ENCODE results near the gene RYR2.
"Not testable (repeated sequence)": the region's sequence is repeated elsewhere in the genome, so short reads cannot be mapped to it uniquely, and the experiment has no call there.

The RYR2 gene

DNA sequence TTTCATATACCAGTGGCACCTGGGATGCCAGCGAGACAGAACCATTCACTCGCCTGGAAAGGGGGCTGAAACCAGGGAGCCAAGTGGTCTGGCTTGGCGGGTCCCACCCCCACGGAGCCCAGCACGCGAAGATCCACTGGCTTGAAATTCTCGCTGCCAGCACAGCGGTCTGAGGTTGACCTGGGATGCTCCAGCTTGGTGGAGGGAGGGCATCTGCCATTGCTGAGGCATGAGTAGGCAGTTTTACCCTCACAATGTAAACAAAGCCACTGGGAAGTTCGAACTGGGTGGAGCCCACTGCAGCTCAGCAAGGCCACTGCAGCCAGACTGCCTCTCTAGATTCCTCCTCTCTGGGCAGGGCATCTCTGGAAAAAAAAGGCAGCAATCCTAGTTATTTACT, 778.6 kb downstream of the RYR2 start:
- DNase-seq: not testable (repeated sequence)

DNA sequence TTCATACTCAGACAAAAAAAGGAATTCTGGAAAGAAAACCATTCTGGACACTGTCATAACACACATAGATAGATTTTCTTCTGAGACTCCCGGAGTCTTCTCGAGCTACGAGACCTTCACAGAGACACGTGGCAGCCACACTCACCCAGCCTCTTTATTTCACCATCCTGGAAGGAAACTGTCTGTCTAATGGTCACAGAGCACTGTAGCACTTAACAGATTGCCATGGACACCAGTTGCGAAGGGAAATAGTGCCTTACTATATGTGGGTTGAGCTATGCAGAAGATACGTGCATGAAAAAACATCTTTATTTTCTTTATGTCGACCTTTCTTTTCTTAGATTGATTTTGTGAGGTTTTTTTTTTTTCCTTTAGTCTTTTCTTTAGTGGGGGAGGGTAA, 790.9 kb downstream of the RYR2 start:
- no peak for DNase-seq

DNA sequence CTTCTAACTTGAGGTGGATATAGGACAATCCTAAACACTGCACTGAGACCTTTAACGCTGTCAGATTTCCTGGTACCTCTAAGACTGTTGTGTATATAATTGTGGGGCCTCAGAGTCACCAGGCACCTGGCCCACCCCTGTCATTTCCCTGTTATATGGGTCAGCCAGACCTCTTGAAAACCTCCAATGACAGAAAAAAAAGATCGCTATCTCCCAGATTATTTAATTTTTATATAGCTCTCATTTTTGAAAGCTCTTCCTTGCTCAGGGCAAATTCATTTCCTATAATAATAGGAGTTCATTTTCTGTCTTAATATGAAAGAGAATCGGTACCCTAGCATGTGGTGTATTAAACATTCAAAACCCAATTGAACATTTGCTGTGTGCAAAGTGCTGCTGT, 792.1 kb downstream of the RYR2 start:
- DNase-seq: no peak

GRCh38 chr1:237834461-237834860, 792.5 kb downstream of the RYR2 start:
- no peak for DNase-seq

DNA sequence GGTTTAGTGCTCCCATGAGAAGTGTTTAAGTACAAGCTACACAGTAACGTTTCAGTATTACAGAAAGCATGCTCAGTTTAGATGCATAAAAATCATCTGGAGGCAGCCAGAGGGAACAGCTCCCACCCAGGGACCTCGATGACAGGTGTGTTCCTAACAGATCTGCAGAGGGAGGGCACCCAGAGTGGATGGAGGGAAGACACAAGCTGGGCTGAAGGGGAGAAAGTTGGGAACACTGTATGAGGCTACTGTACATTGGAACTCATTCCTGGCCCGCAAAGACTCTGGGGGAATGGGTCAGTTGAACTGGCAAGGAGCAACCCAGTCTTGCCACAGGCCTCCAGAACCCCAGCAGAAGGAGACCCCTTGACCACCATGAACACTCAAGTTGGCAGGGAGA, 796.3 kb downstream of the RYR2 start:
- no peak for DNase-seq

- no peak for DNase-seq
Observed at GRCh38 chr1:237838904-237839534, 797.0 kb downstream of the RYR2 start.

- no peak for DNase-seq
Observed at GRCh38 chr1:237841485-237841884, 799.5 kb downstream of the RYR2 start.

DNA sequence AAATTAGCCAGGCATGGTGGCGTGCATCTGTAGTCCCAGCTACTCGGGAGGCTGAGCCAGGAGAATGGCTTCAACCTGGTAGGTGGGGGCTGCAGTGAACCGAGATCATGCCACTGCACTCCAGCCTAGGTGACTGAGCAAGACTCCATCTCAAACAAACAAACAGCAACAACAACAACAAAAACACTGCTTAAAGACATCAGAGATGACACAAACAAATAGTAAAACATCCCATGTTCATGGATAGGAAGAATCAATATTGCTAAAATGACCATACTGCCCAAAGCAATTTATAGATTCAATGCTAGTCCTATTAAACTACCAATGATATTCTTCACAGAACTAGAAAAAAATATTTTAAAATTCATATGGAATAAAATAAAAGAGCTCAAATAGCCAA, 801.5 kb downstream of the RYR2 start:
- DNase-seq: not testable (repeated sequence)

DNA sequence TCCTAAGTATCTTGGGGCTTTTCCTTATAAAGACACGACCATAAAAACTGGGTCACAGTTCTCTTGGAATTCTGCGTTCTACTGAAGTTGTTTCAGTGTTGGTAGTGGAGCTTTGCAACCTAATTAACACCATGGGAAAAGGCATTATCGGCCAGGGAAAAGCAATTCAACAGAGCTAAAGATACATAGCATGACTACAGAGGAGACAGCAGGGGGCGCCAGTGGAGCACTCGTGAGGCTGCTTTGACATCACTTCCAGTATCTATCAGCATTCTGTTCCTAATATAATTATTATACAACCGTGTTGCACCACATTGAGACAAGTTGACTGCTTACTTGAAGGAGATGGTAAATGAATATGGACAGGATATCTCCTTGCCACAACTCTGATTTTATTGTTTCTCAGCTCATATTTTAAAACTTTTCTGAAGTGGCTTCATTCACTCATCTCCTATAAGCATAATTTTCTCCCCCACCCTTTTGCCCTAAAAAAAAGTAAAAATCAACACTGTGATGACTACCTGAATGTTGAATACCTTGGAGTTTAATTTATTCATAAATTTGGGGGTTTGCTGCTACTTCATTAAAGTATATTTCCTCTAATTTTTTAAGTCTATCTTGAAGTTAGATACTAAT, 809.3 kb downstream of the RYR2 start:
- DNase-seq: peak in 1 of 2 donors; percentile 42

DNA sequence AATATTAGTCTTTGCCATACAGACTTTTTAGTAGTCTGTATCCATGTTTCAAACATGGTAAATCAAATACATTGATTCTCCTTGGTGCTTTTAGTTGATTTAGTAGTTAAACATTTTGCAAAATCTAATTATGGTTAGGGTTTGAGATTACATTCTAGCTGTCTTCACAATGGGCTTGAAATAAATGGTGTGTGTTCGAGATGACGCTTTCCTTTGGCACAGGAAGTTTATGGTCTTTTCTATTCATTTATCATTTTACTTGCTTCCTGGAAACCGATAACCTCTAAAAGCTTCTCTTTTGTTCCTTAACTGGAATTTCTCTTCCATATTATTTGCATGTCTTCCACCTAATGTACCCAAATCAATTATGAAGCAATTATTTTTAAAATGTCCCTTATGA, 810.4 kb downstream of the RYR2 start:
- DNase-seq: no peak

GRCh38 chr1:237857455-237857854, 815.5 kb downstream of the RYR2 start:
- DNase-seq: no peak

DNA sequence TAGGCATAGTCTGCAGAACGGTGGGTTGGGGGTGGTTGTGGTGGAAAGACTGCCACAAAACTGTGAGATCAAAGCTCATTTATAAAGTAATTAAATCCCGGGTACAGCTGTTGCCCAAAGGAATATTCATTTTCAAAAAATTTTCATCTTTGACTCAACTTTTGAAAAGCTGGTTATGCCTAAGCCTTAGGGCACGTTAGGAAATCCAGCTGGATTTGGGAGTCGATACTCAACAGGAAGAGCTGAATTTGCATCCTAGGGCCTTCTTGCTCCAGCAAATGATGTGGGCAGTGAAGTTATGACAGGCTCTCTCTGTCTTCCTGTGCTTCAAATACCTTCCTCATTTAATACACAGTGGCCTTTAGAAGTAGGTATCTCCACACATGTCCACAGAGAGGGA, 817.0 kb downstream of the RYR2 start:
- DNase-seq: no peak

GRCh38 chr1:237861944-237862343, 820.0 kb downstream of the RYR2 start:
- DNase-seq: no peak

DNA sequence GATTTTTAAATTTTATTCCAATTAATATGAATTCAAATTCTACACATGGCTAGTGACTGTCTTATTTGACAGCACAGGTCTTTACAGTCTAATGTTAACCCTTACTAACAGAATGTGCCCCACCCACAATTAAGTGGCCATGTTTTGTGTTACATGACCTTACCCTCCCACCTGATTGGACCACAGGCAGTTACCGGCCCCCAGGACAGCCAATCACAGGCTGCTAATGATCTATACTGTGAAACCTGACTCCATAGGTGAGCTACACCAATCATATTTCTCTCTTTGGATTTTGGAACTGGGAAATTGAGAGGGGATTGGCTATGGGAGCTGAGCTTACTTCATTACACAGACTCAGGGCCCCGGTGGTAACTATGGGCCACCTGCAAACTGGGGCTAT, 821.2 kb downstream of the RYR2 start:
- no peak for DNase-seq

DNA sequence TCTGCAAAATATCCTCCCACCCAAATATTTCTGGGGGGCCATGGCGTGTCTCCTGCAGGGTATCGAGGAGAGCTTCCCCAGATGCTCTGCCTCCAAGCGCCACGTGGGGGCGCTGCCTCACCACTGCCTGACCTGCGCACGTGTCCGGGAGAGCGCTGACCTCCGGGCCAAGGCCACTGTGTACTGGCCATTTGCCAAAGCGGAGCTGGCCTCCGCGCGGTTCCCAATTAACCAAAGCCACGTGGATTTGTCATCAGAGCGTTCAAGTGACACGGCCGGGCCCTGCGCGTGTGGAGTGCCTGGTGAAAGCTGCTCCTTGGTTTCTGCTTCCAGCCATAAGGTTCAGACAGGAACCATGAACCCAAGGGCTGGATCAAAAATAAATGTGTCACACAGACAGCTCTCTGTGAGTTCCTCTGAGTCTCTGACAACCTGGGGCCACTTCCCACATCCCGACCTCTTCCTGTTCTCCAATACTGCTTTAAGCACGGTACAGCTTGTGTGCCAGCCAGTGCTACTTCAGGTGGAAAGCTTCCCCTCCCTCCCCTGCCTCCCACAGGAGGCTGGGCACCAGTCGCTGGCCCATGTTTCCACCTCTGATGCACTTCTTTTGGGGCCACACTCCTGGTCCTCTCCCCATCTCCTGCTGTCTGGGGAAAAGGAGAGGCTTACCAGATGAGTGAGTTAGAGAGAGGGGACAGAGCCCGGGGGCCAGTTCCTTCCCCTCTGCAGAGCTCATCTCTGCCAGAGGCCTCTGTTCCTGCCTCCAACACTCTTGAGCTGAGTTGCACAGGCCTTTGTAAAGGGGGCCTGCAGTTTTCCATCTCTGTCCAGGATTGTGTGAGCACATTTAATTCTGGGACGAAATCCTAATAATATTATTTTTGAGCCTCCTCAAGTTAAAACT, 822.6 kb downstream of the RYR2 start:
- DNase-seq: peak in 1 of 2 donors; percentile 32

DNA sequence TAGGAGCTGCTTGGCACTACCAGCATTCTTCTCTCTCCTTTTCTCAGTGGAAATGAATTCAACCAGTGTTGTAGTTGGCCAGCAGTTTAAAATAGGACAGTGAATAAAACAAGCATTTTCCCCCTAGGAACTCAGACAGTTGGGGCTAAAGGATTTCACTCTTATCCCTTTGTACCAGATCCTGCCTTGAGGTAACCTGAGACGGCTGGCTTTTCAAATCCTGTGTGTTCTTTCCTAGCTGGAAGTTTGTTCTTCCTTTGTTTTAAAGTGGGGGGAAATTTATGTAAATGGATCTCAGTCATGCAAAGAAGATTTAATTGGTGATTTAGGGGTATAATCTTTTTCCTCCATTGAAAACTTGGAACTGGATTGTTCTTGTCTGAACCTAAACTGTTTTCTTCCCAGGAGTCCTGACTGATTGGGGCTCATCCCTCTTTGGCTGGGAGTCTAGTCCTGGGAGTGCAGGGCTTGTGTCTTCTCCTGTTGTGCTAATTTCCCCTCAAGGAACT, 825.5 kb downstream of the RYR2 start:
- DNase-seq: no peak

DNA sequence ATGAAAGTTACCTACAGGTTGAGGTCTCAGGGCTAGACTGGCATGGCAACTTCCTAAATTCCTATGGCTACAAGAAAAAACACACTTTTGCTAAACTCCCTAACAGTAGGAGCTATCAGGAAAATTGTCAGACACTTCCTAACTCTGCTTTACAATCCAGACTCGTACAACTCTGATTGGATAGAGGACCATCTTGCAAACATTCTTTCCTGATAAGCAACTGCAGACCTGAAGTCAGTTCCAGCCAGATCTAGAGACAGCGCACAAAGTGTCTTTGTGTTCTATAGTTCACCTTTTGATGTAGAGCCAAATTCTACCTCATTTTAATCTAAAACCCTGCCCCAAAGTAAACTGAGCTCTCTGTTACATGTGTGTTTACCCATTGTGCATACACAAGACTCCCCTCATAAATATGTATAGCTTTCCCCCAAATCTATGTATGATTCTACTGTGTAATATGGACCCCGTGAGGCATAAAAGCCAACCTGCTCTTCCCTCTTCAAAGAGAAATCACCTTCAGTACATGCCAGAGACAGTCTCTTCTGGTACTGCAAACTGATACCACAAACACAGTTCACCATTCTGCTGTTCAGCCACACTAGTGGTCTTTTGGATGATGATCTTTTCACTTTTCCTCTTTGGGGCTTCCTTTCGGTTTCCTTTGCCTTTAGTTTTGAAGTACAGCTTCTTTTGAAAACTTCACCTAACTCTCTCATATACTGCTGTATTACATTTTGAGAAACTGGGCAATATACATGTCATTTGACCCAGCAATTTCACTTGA, 827.0 kb downstream of the RYR2 start:
- DNase-seq: no peak

DNA sequence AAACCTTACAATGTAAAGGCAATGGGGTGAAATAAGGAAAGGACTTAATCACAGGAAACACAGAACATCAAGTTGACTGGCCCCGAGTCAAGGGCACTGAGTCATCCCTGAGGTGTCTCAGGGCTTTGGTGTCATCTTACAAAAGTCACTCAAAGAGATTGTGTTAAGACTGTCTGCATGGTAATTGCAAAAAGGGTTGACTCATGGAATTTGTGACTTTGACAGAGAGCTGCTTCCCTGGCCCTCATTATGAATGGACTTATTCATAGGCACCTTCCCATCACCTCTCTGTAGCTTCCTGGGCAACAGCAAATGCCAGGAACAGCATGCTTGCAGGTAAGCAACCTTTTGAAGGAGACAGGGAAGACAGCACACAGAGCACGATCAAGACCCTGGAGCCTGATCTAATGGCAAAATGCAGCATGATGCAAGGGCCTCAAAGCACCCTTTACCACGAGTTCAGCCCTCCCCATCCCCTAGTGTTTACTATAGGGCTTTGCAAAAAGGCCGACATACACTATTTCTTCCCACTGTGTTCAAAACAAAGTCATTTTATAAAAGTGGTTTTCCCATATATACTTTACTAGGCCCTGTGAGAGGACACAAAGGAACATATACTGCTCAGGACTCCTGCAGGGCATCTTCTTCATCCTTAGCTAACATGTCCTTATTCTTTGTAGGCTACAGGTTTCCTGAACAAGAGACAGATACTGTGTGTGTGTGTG, 831.7 kb downstream of the RYR2 start:
- DNase-seq: no peak

GRCh38 chr1:237875291-237875690, 833.3 kb downstream of the RYR2 start:
- DNase-seq: no peak

DNA sequence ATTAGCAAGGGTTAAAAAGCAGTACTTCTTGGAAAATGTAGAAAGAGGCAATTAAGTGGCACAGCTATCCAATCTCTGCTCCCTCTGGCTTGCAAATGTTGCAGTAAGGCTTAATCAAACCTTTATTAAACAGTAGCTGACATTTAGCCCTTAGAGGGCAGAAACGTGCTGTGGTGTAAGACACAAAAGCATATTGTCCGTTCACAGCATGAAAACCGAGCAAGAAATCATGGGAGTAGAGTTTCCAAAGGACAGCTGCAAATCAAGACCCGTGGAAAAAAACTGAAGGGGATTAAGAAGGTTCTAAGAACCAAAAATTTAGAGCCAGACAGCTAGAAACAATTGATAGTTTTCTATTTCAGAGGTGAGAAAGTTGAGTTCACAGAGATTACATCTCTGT, 835.6 kb downstream of the RYR2 start:
- DNase-seq: no peak

- DNase-seq: no peak
Observed at GRCh38 chr1:237878406-237878805, 836.4 kb downstream of the RYR2 start.

DNA sequence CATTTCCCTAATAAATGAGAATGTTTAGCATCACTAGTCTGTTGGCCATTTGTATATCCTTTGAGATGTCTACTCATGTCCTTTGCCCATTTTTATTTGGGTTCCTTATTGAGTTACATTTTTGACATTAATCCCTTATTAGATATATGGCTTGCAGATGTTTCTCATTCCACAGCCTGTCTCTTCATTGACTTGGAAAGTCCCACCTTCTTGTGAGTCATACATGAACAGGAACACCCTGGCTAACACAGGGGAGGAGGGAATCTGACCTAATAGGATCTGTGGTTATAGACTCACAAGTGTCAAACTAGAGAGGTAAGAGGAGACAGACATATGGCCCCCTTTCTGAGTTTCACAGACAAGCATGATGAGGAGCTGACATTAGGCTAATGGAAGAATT, 837.2 kb downstream of the RYR2 start:
- DNase-seq: no peak
